ENCODE data around the gene RAB4A. TPM values are rescaled to one million over a fixed set of nuclear protein-coding genes. Genes with fewer than 3 reads are reported as not detected.

Gene RAB4A
- polyA plus RNA-seq, 2 of the 4 experiments (the other 2 are of a cell fraction): 31.5 to 38.4 TPM

DNA sequence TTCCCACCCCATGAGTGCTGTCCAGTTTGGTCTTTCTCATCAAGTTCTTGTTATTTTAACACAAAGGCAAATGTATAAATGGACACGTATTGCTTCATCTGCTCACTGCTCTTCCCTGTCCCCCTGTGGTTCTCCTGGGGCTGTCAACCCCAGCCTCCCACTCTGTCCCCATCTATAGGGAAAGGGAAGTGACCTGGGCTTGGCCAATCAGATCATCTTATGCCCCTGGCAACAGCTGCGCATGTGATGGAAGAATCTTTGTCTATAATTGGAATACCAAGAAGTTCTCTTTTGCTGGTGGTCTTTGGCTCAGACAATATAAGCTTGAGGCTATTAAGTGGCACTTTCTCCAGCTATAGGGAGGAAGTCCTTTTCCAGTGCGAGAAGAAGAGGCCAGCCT, 76.6 kb downstream of the RAB4A start:
- Histone ChIP-seq H3K4me2 (no peak overlapping the region), H3K4me3 (no peak overlapping the region), H3K27ac (no peak overlapping the region), H3K4me1 (no peaks in the 10 kb centered on the region), H3K9me3 (no peaks in the 10 kb centered on the region; the same call in 2 of the 3 replicates)
- DNase-seq (ENCODE audit: low read depth in 1 of 2, low spot score in 1 of 2) (no peak), ATAC-seq (no peak), FAIRE-seq (no peak)
- ChIA-PET CTCF (interaction anchor here (1.3 to 1.5 kb wide), 2 partner anchors 89 to 93 kb away, joined by 3 to 4 read pairs; no protein-coding TSS in a partner anchor), POLR2A (no interaction called here)
- no peak for TF ChIP-seq HOXA7 (CRISPR knock-in tag; IDR thresholded peaks at IDR 0.05)
- no peak for TF ChIP-seq FOSB (CRISPR knock-in tag; IDR thresholded peaks at IDR 0.05)
- no peak for TF ChIP-seq JUNB (IDR thresholded peaks at IDR 0.05)
- no peak for TF ChIP-seq GATA3 (IDR thresholded peaks at IDR 0.05; ENCODE audit: borderline replicate concordance)
- no peak for TF ChIP-seq SMC3 (IDR thresholded peaks at IDR 0.05)
- TF ChIP-seq PHF8 (IDR thresholded peaks at IDR 0.05; ENCODE audit: borderline replicate concordance, low read depth): no peak
- TF ChIP-seq, protein P1, sequence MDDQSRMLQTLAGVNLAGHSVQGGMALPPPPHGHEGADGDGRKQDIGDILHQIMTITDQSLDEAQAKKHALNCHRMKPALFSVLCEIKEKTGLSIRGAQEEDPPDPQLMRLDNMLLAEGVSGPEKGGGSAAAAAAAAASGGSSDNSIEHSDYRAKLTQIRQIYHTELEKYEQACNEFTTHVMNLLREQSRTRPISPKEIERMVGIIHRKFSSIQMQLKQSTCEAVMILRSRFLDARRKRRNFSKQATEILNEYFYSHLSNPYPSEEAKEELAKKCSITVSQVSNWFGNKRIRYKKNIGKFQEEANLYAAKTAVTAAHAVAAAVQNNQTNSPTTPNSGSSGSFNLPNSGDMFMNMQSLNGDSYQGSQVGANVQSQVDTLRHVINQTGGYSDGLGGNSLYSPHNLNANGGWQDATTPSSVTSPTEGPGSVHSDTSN (IDR thresholded peaks at IDR 0.05): no peak
- TF ChIP-seq, protein P2, sequence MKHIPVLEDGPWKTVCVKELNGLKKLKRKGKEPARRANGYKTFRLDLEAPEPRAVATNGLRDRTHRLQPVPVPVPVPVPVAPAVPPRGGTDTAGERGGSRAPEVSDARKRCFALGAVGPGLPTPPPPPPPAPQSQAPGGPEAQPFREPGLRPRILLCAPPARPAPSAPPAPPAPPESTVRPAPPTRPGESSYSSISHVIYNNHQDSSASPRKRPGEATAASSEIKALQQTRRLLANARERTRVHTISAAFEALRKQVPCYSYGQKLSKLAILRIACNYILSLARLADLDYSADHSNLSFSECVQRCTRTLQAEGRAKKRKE (CRISPR knock-in tag; IDR thresholded peaks at IDR 0.05; ENCODE audit: low read depth): no peak
- TF ChIP-seq CEBPB (IDR thresholded peaks at IDR 0.05): no peak
- no peak for TF ChIP-seq EHMT2 (IDR thresholded peaks at IDR 0.05; ENCODE audit: low read depth)
- no peak for TF ChIP-seq NR3C1 (IDR thresholded peaks at IDR 0.05)
- TF ChIP-seq, protein P3, sequence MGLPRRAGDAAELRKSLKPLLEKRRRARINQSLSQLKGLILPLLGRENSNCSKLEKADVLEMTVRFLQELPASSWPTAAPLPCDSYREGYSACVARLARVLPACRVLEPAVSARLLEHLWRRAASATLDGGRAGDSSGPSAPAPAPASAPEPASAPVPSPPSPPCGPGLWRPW (IDR thresholded peaks at IDR 0.05): no peak
- TF ChIP-seq KDM5A (IDR thresholded peaks at IDR 0.05): no peak
- TF ChIP-seq NPAS2 (CRISPR knock-in tag; IDR thresholded peaks at IDR 0.05; ENCODE audit: borderline replicate concordance): no peak
- TF ChIP-seq ZNF302 (CRISPR knock-in tag; IDR thresholded peaks at IDR 0.05): no peak
- TF ChIP-seq, protein P4, sequence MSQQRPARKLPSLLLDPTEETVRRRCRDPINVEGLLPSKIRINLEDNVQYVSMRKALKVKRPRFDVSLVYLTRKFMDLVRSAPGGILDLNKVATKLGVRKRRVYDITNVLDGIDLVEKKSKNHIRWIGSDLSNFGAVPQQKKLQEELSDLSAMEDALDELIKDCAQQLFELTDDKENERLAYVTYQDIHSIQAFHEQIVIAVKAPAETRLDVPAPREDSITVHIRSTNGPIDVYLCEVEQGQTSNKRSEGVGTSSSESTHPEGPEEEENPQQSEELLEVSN (IDR thresholded peaks at IDR 0.05; ENCODE audit: borderline replicate concordance, low read depth): no peak
- TF ChIP-seq POLR2AphosphoS2 (conservative IDR thresholded peaks at IDR 0.05; ENCODE audit: low read length): no peak
- WGBS (ENCODE audit: missing lambda C conversion rate): 48% methylated on average over 3 of the region's 3 CpGs

DNA sequence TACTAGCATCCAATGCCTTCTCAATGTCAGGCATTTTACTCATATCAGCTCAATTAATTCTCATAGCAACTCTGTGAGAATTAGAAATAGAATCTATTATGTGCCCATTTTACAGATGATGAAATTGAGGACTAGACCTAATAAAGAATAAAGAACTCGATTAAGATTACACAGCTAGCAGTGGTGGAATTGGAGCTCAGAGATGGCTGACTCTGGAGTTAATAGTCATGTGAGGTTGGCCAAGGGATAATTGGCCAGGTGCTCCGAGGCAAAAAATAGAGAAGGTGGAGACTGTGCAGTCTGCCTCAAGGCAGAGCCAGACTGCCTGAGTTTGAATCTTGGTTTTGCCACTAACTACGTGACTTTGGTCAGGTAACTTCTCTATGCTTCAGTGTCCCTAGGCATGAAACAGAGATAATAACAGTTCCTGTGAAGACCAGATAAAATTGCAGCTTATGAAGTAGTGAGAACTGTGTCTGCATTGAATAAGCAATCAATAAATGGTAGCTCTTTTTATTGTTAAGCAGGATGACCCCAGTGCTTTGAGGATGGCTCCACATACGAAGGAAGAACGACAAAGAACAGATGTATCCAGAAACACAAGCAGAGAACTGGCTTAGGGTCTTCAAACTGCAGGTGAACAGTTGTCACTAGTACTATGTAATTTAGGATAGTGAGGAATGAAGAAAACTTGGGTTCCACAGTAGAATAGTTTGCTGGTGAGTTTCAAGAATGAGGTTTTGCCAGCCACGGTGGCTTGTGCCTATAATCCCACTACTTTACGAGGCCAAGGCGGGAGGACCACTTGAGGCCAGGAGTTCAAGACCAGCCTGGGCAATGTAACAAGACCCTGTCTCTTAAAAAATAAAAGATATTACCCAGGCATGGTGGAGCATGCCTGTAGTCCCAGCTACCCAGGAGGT, 78.8 kb downstream of the RAB4A start:
- no peak for FAIRE-seq
- peaks cover 20% of the 10 kb centered on the region for H3K9me3 ChIP-seq
- POLR2A ChIA-PET: interaction anchor here (0.6 kb wide), 1 partner anchor 54 kb away, joined by 3 read pairs; no protein-coding TSS in a partner anchor
- TF ChIP-seq, protein P5, sequence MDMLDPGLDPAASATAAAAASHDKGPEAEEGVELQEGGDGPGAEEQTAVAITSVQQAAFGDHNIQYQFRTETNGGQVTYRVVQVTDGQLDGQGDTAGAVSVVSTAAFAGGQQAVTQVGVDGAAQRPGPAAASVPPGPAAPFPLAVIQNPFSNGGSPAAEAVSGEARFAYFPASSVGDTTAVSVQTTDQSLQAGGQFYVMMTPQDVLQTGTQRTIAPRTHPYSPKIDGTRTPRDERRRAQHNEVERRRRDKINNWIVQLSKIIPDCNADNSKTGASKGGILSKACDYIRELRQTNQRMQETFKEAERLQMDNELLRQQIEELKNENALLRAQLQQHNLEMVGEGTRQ (IDR thresholded peaks at IDR 0.05): no peak
- TF ChIP-seq RARB (CRISPR knock-in tag; IDR thresholded peaks at IDR 0.05) (no peak), CBX8 (IDR thresholded peaks at IDR 0.05) (no peak), ZFP36 (IDR thresholded peaks at IDR 0.05; ENCODE audit: borderline replicate concordance, partially characterized antibody) (no peak), KDM5A (IDR thresholded peaks at IDR 0.05) (no peak)
- TF ChIP-seq, protein P6, sequence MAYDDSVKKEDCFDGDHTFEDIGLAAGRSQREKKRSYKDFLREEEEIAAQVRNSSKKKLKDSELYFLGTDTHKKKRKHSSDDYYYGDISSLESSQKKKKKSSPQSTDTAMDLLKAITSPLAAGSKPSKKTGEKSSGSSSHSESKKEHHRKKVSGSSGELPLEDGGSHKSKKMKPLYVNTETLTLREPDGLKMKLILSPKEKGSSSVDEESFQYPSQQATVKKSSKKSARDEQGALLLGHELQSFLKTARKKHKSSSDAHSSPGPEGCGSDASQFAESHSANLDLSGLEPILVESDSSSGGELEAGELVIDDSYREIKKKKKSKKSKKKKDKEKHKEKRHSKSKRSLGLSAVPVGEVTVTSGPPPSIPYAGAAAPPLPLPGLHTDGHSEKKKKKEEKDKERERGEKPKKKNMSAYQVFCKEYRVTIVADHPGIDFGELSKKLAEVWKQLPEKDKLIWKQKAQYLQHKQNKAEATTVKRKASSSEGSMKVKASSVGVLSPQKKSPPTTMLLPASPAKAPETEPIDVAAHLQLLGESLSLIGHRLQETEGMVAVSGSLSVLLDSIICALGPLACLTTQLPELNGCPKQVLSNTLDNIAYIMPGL (CRISPR knock-in tag; IDR thresholded peaks at IDR 0.05; ENCODE audit: borderline replicate concordance): no peak
- TF ChIP-seq, protein P7, sequence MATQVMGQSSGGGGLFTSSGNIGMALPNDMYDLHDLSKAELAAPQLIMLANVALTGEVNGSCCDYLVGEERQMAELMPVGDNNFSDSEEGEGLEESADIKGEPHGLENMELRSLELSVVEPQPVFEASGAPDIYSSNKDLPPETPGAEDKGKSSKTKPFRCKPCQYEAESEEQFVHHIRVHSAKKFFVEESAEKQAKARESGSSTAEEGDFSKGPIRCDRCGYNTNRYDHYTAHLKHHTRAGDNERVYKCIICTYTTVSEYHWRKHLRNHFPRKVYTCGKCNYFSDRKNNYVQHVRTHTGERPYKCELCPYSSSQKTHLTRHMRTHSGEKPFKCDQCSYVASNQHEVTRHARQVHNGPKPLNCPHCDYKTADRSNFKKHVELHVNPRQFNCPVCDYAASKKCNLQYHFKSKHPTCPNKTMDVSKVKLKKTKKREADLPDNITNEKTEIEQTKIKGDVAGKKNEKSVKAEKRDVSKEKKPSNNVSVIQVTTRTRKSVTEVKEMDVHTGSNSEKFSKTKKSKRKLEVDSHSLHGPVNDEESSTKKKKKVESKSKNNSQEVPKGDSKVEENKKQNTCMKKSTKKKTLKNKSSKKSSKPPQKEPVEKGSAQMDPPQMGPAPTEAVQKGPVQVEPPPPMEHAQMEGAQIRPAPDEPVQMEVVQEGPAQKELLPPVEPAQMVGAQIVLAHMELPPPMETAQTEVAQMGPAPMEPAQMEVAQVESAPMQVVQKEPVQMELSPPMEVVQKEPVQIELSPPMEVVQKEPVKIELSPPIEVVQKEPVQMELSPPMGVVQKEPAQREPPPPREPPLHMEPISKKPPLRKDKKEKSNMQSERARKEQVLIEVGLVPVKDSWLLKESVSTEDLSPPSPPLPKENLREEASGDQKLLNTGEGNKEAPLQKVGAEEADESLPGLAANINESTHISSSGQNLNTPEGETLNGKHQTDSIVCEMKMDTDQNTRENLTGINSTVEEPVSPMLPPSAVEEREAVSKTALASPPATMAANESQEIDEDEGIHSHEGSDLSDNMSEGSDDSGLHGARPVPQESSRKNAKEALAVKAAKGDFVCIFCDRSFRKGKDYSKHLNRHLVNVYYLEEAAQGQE (IDR thresholded peaks at IDR 0.05): no peak
- TF ChIP-seq, protein P8, sequence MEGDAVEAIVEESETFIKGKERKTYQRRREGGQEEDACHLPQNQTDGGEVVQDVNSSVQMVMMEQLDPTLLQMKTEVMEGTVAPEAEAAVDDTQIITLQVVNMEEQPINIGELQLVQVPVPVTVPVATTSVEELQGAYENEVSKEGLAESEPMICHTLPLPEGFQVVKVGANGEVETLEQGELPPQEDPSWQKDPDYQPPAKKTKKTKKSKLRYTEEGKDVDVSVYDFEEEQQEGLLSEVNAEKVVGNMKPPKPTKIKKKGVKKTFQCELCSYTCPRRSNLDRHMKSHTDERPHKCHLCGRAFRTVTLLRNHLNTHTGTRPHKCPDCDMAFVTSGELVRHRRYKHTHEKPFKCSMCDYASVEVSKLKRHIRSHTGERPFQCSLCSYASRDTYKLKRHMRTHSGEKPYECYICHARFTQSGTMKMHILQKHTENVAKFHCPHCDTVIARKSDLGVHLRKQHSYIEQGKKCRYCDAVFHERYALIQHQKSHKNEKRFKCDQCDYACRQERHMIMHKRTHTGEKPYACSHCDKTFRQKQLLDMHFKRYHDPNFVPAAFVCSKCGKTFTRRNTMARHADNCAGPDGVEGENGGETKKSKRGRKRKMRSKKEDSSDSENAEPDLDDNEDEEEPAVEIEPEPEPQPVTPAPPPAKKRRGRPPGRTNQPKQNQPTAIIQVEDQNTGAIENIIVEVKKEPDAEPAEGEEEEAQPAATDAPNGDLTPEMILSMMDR (IDR thresholded peaks at IDR 0.05): no peak

More for the DNA sequence above, 78.8 kb downstream of the RAB4A start:
- no peak for ATAC-seq
- 40% methylated on average over 8 of the region's 8 CpGs for WGBS (ENCODE audit: missing lambda C conversion rate)
- no peak overlapping the region for H3K27ac ChIP-seq
- H3K4me3 ChIP-seq: no peak overlapping the region
- H3K4me1 ChIP-seq: no peaks in the 10 kb centered on the region
- CTCF ChIA-PET: interaction anchor here (0.7 to 1.7 kb wide), 2 partner anchors 21 to 132 kb away, joined by 4 read pairs; no protein-coding TSS in a partner anchor
- no peak for DNase-seq (ENCODE audit: low read depth in 1 of 2, low spot score in 1 of 2)
- H3K4me2 ChIP-seq: no peak overlapping the region

All from A549 (cell line).